ENCODE results near the gene NINL. TPM values are rescaled to one million over a fixed set of nuclear protein-coding genes. Genes with fewer than 3 reads are reported as not detected.

NINL gene
- total and polyA plus RNA-seq, 2 of the 4 experiments (the other 2 are of a cell fraction): 3.0 to 10.4 TPM

DNA sequence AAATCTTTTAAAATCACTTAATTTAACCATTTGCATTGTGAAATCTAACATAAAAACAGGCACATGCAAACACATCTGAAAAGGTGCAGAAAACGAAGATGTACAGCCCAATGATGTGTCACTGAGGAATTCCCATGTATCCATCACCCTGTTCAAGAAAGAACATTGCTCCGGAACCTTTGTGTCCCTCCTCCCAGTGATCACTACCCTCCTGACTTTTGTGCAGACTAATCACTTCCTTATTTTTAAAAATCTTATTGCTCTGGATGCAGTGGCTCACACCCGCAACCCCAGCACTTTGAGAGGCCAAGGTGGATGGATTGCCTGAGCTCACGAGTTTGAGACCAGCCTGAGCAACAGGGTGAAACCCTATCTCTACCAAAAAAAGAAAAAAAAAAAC lies 163.3 kb downstream of the NINL start:
- Histone ChIP-seq H3K9ac (ENCODE audit: low read depth, low read length) (no peak overlapping the region), H3K9me3 (ENCODE audit: control insufficient read depth, insufficient read depth, low read length) (no peaks in the 10 kb centered on the region), H3K9me1 (ENCODE audit: insufficient read depth, low read length) (no peaks in the 10 kb centered on the region), H2AFZ (replicated peaks; ENCODE audit: low read length, poor library complexity) (no peak overlapping the region), H3K79me1 (ENCODE audit: low read depth in 1 of 2, low read length in 2 of 2) (peaks cover 4 to 21% of the 10 kb centered on the region in 2 experiments; a peak in 3 of 4 replicates), H2AK9ac (replicated peaks; ENCODE audit: low read depth, low read length, poor library complexity) (no peak overlapping the region), H4K20me1 (ENCODE audit: insufficient read depth, low read length) (no peaks in the 10 kb centered on the region), H3K4me1 (ENCODE audit: control insufficient read depth, insufficient read depth, low read length) (0 out of 2 replicates have a peak, but pooled peaks cover 2% of the 10 kb centered on the region), H2BK120ac (ENCODE audit: low read depth, low read length) (no peak overlapping the region), H2AK5ac (ENCODE audit: low read depth, low read length) (no peak overlapping the region), H4K91ac (ENCODE audit: insufficient read depth, low read depth, low read length) (no peak overlapping the region), H3K4me2 (ENCODE audit: low read depth, low read length) (no peak overlapping the region), H3K4me3 (ENCODE audit: insufficient read depth, low read depth, low read length) (no peak overlapping the region), H3K27me3 (ENCODE audit: control insufficient read depth, insufficient read depth, low read length) (no peaks in the 10 kb centered on the region), H4K8ac (ENCODE audit: low read depth in 2 of 2, low read length in 2 of 2) (no peak overlapping the region), H3K23ac (ENCODE audit: low read depth, low read length) (no peak overlapping the region; the same call in 1 of the 2 replicates), H2BK20ac (ENCODE audit: low read depth, low read length) (no peak overlapping the region), H4K5ac (ENCODE audit: low read depth, low read length) (no peak overlapping the region), H3K14ac (replicated peaks; ENCODE audit: low read depth, low read length) (no peak overlapping the region), H2BK5ac (ENCODE audit: low read depth, low read length, poor library complexity, severe bottlenecking) (no peak overlapping the region), H3K56ac (ENCODE audit: extremely low read depth, insufficient read depth, low read length) (no peak overlapping the region), H3K36me3 (ENCODE audit: control insufficient read depth, insufficient read depth, low read length) (no peaks in the 10 kb centered on the region; the same call in 1 of the 2 replicates), H2BK15ac (ENCODE audit: low read depth, low read length) (no peak overlapping the region), H3K18ac (ENCODE audit: low read depth, low read length) (no peak overlapping the region), H3K4ac (ENCODE audit: low read depth, low read length) (no peak overlapping the region), H3K27ac (ENCODE audit: insufficient read depth, low read length) (no peak overlapping the region)
- ChIA-PET POLR2A (ENCODE audit: unreplicated experiment) (no interaction called here), CTCF (no interaction called here)
- 63% methylated on average over 1 of the region's 4 CpGs; no CpG with 5 or more reads in 1 of the 2 experiments for WGBS, 2 experiments (ENCODE audit: extremely low coverage in 2 of 2, insufficient read length in 1 of 2)
- ATAC-seq (ENCODE audit: low read depth): no peak
- no TSS peak for BruUV-seq (replicated peaks)
- DNase-seq: no peak
- no peak for TF ChIP-seq SMC3 (IDR thresholded peaks at IDR 0.05; ENCODE audit: low read depth, low read length)
- in situ Hi-C loops (cut with MboI; ENCODE audit: low sequenced_read_pairs): loop anchor here (25.0 kb wide), 1 partner anchor 1785 kb away; the partner anchor contains the start of gene CST3
- intact Hi-C loops (cut with micrococcal nuclease): loop anchor here (10.0 kb wide), 1 partner anchor 203 kb away; the partner anchor contains the start of gene NANP
- dilution Hi-C loops (cut with HindIII; ENCODE audit: low sequenced_read_pairs, unreplicated experiment): no loop called here
